GM19468 (cell line): ENCODE data around the gene ZFAND3.

Source experiments
- ATAC-seq: cut with Tn5 transposase; IDR thresholded peaks from one replicate; pipeline ENCODE4 v1.9.1; 2021; ENCODE audit warnings: mild to moderate bottlenecking, moderate library complexity, moderate number of reproducible peaks; ENCODE audit not compliant: unreplicated experiment; ENCODE audit errors: extremely low read depth

ZFAND3 gene

GRCh38 chr6:38171997-38172738 is 352.6 kb downstream of the ZFAND3 start:
- ATAC-seq, result no peak

- ATAC-seq, result no peak
These were observed 353.3 kb downstream of the ZFAND3 start for GRCh38 chr6:38172739-38173410.

GRCh38 chr6:38173909-38174308 is 354.4 kb downstream of the ZFAND3 start:
- ATAC-seq, result no peak

GRCh38 chr6:38174315-38174714 is 354.8 kb downstream of the ZFAND3 start:
- ATAC-seq, result no peak

- no peak for ATAC-seq
These were observed 355.4 kb downstream of the ZFAND3 start for GRCh38 chr6:38174806-38175495.

GRCh38 chr6:38175786-38176185 is 356.3 kb downstream of the ZFAND3 start:
- no peak for ATAC-seq

- ATAC-seq, result no peak
These were observed 357.5 kb downstream of the ZFAND3 start for GRCh38 chr6:38176797-38177751.

- no peak for ATAC-seq
These were observed 358.5 kb downstream of the ZFAND3 start for GRCh38 chr6:38177882-38178583.

GRCh38 chr6:38178584-38178886 is 359.0 kb downstream of the ZFAND3 start:
- no peak for ATAC-seq

GRCh38 chr6:38179300-38179699 is 359.8 kb downstream of the ZFAND3 start:
- ATAC-seq, result no peak

- ATAC-seq, result no peak
These were observed 360.4 kb downstream of the ZFAND3 start for GRCh38 chr6:38179794-38180430.

GRCh38 chr6:38180586-38180985 is 361.1 kb downstream of the ZFAND3 start:
- ATAC-seq, result no peak

GRCh38 chr6:38182426-38182825 is 362.9 kb downstream of the ZFAND3 start:
- ATAC-seq, result no peak

- ATAC-seq, result no peak
These were observed 364.5 kb downstream of the ZFAND3 start for GRCh38 chr6:38183856-38184584.

- ATAC-seq, result no peak
These were observed 365.1 kb downstream of the ZFAND3 start for GRCh38 chr6:38184585-38185080.

- no peak for ATAC-seq
These were observed 365.7 kb downstream of the ZFAND3 start for GRCh38 chr6:38185244-38185643.

GRCh38 chr6:38185752-38186151 is 366.2 kb downstream of the ZFAND3 start:
- ATAC-seq, result no peak

- no peak for ATAC-seq
These were observed 367.8 kb downstream of the ZFAND3 start for GRCh38 chr6:38187325-38187724.
